HepG2 (cell line): ENCODE results near the gene BMF. TPM values are rescaled to one million over a fixed set of nuclear protein-coding genes. Genes with fewer than 3 reads are reported as not detected.

Experiments used
- ATAC-seq: fragments of 200-7000 bp; cut with Tn5 transposase; 3 replicates; pipeline ENCODE4 v1.9.1; 2020; ENCODE audit warnings: mild to moderate bottlenecking, moderate library complexity
- BruUV-seq: library from RNA; stranded (reverse); fragments of 400-500 nt; replicated peaks from 2 replicates; lab custom pipeline; 2021; lab: Mats Ljungman, UMichigan
- CTCF ChIA-PET: fragments of 300-600 bp; formaldehyde crosslinking; extraction: SDS; loops from one replicate; lab custom pipeline; 2021; ENCODE audit warnings: low total read pairs, inconsistent platforms, low intra/inter-chr PET ratio; lab: Yijun Ruan, JAX
- POLR2A ChIA-PET: fragments of 350-600 bp; sonication (Branson Sonifier 250); formaldehyde crosslinking; loops from one replicate; lab custom pipeline; 2020; ENCODE audit warnings: antibody characterized with exemption, inconsistent platforms; lab: Yijun Ruan, JAX
- DNase-seq: peaks from one replicate; pipeline ENCODE4 v3.0.0-alpha.2; 2015; ENCODE audit warnings: low spot score
- FAIRE-seq: peaks from 3 replicates; lab custom pipeline; 2011; peaks lifted over from hg19 to GRCh38; lab: Jason Lieb, UNC
- H2AFZ ChIP-seq: one replicate; pipeline ENCODE4 v1.6.1; 2011; ENCODE audit warnings: low read length, inconsistent platforms
- H3K27ac ChIP-seq: fragments of 300-600 bp; 3 replicates; pipeline ENCODE4 v1.8.0; 2011; ENCODE audit warnings: mixed run types, mild to moderate bottlenecking, mixed read lengths, low read length, inconsistent platforms; ENCODE audit not compliant: insufficient read depth; ENCODE audit errors: extremely low read length
- H3K27me3 ChIP-seq, 2 experiments: fragments of 200-600 bp in 1 of 2; 2 replicates in 1 of 2; 3 replicates in 1 of 2; pipeline versions ENCODE4 v1.6.0 to v1.8.0; 2011; ENCODE audit warnings: low read length in 2 of 2, mild to moderate bottlenecking in 2 of 2, moderate library complexity in 2 of 2, inconsistent platforms in 1 of 2; ENCODE audit not compliant: insufficient read depth in 2 of 2, control insufficient read depth in 1 of 2
- H3K36me3 ChIP-seq, 2 experiments: fragments of 200-600 bp in 1 of 2; replicated peaks in 1 of 2; 2 replicates in 1 of 2; 3 replicates in 1 of 2; pipeline versions ENCODE4 v1.5.1 to v1.8.0; 2011; ENCODE audit warnings: low read length in 2 of 2, inconsistent platforms in 1 of 2; ENCODE audit not compliant: insufficient read depth in 2 of 2, control insufficient read depth in 1 of 2
- H3K4me1 ChIP-seq: 2 replicates; pipeline ENCODE4 v1.5.1; 2012; ENCODE audit warnings: low read length, inconsistent platforms; ENCODE audit not compliant: insufficient read depth
- H3K4me2 ChIP-seq: 2 replicates; pipeline ENCODE4 v1.6.0; 2011; ENCODE audit warnings: low read depth, low read length, inconsistent platforms
- H3K4me3 ChIP-seq, 3 experiments: fragments of 200-600 bp in 1 of 3; sonication (generic), shearing (Covaris generic) in 1 of 3; replicated peaks in 1 of 3; 2 replicates each; pipeline ENCODE4 v1.5.1; 2011 to 2016; ENCODE audit warnings: low read length in 3 of 3, inconsistent platforms in 2 of 3, low read depth in 2 of 3, mild to moderate bottlenecking in 2 of 3, control low read depth in 1 of 3, mixed read lengths in 1 of 3; ENCODE audit not compliant: insufficient read depth in 1 of 3
- H3K79me2 ChIP-seq: one replicate; pipeline ENCODE4 v1.6.1; 2011; ENCODE audit warnings: low read length, inconsistent platforms; ENCODE audit not compliant: insufficient read depth
- H3K9ac ChIP-seq: 2 replicates; pipeline ENCODE4 v1.6.0; 2011; ENCODE audit warnings: mild to moderate bottlenecking, low read depth, low read length, inconsistent platforms; ENCODE audit not compliant: insufficient read depth
- H3K9me3 ChIP-seq: 2 replicates; pipeline ENCODE4 v1.5.1; 2012; ENCODE audit warnings: mild to moderate bottlenecking, low read length
- H4K20me1 ChIP-seq: 2 replicates; pipeline ENCODE4 v1.6.0; 2011; ENCODE audit warnings: inconsistent platforms, mild to moderate bottlenecking, low read length, moderate library complexity; ENCODE audit not compliant: insufficient read depth
- ARNTL ChIP-seq: sonication (generic); formaldehyde crosslinking; IDR thresholded peaks from 2 replicates; pipeline ENCODE4 v1.4.0; 2020; ENCODE audit warnings: mild to moderate bottlenecking, missing genetic modification reagents
- ASH2L ChIP-seq: fragments of 300-600, 200-600 bp; sonication (generic); IDR thresholded peaks from 2 replicates; pipeline ENCODE4 v1.7.0; 2017; ENCODE audit warnings: low read depth, mild to moderate bottlenecking, moderate library complexity, mixed read lengths, low read length; ENCODE audit not compliant: insufficient read length
- DPF2 ChIP-seq: sonication (generic); formaldehyde crosslinking; IDR thresholded peaks from 2 replicates; pipeline ENCODE4 v1.4.0; 2020; ENCODE audit warnings: mild to moderate bottlenecking, low read depth, missing genetic modification reagents, borderline replicate concordance
- ETV6 ChIP-seq: sonication (generic); formaldehyde crosslinking; conservative IDR thresholded peaks from 2 replicates; pipeline ENCODE4 v1.4.0; 2020; ENCODE audit warnings: missing genetic modification reagents
- HDAC1 ChIP-seq: sonication (generic); formaldehyde crosslinking; IDR thresholded peaks from 2 replicates; pipeline ENCODE4 v1.5.1; 2020; ENCODE audit warnings: mild to moderate bottlenecking, missing genetic modification reagents
- HDAC6 ChIP-seq: fragments of 200-600 bp; sonication (generic); IDR thresholded peaks from 2 replicates; pipeline ENCODE4 v1.7.0; 2017; ENCODE audit warnings: mild to moderate bottlenecking, antibody characterized with exemption, low read length, low read depth
- MEIS1 ChIP-seq: sonication (generic); formaldehyde crosslinking; IDR thresholded peaks from 2 replicates; pipeline ENCODE4 v1.9.0; 2021; ENCODE audit warnings: mild to moderate bottlenecking, missing genetic modification reagents, moderate library complexity, borderline replicate concordance
- NFE2L2 ChIP-seq: fragments of 150-350 bp; IDR thresholded peaks from 2 replicates; pipeline ENCODE4 v1.6.1; 2014; ENCODE audit warnings: low read length
- NR2F6 ChIP-seq, 2 experiments: IDR thresholded peaks; 2 replicates each; pipeline ENCODE4 v1.6.1; 2016; ENCODE audit warnings: antibody characterized with exemption in 1 of 2, mild to moderate bottlenecking in 1 of 2
- RORA ChIP-seq: sonication (generic); formaldehyde crosslinking; IDR thresholded peaks from 2 replicates; pipeline ENCODE4 v1.5.0; 2020; ENCODE audit warnings: mild to moderate bottlenecking, missing genetic modification reagents, moderate library complexity
- SP5 ChIP-seq: IDR thresholded peaks from 2 replicates; pipeline ENCODE4 v1.6.1; 2016; ENCODE audit warnings: low read depth, borderline replicate concordance
- THAP11 ChIP-seq: IDR thresholded peaks from 2 replicates; pipeline ENCODE4 v1.6.1; 2016; ENCODE audit warnings: missing biosample characterization, missing genetic modification reagents
- ZFP41 ChIP-seq: sonication (generic); formaldehyde crosslinking; IDR thresholded peaks from 2 replicates; pipeline ENCODE4 v1.4.0; 2020; ENCODE audit warnings: mild to moderate bottlenecking, missing genetic modification reagents, borderline replicate concordance
- ZMYM4 ChIP-seq: sonication (generic); formaldehyde crosslinking; IDR thresholded peaks from 2 replicates; pipeline ENCODE4 v1.8.1; 2023; ENCODE audit warnings: mild to moderate bottlenecking, missing genetic modification reagents
- ZNF205 ChIP-seq: IDR thresholded peaks from 2 replicates; pipeline ENCODE4 v1.6.1; 2018; ENCODE audit warnings: missing biosample characterization, missing genetic modification reagents
- ZNF652 ChIP-seq: IDR thresholded peaks from 2 replicates; pipeline ENCODE4 v1.6.1; 2016; ENCODE audit warnings: low read depth, borderline replicate concordance
- WGBS: methylation state at CpG from one replicate; pipeline ENCODE4 v1.1.6; 2017; ENCODE audit warnings: low lambda C conversion rate; 5-methylcytosine and 5-hydroxymethylcytosine counted together
- in situ Hi-C: cut with HindIII; loops from 2 replicates; pipeline ENCODE4 v1.10.0; 2017; ENCODE audit warnings: low pct_unique_long_range_greater_than_20kb; ENCODE audit not compliant: extremely low pct_ligation_motif_present
- intact Hi-C: fragments of 100-400 bp; cut with micrococcal nuclease; formaldehyde crosslinking; loops from one replicate; pipeline ENCODE4 v1.10.0; 2022; ENCODE audit not compliant: unreplicated experiment
- polyA plus RNA-seq, 8 experiments: library from polyadenylated mRNA; depleted of rRNA in 3 of 8; stranded (reverse) in 7 of 8; unstranded in 1 of 8; fragments of >200 nt; fragmentation: Illumina TruSeq in 4 of 8; extraction: Trizol in 4 of 8; gene quantifications; 2 replicates each; pipeline versions ENCODE4 v1.2.1 to v1.2.3, GENCODE V29; 2011 to 2016; ENCODE audit warnings: low read depth in 4 of 8, missing spikeins in 1 of 8, mixed read lengths in 1 of 8; ENCODE audit not compliant: insufficient read depth in 1 of 8
- total RNA-seq, 5 experiments: library from RNA; depleted of rRNA; stranded (reverse); fragments of >200 nt; fragmentation: Illumina TruSeq; extraction: Trizol; gene quantifications; 2 replicates each; pipeline ENCODE4 v1.2.3, GENCODE V29; 2016; ENCODE audit warnings: low read depth in 1 of 5
- TF ChIP-seq, protein P1 (sequence below): sonication (generic); formaldehyde crosslinking; IDR thresholded peaks from 2 replicates; pipeline ENCODE4 v1.5.0; 2020; ENCODE audit warnings: missing genetic modification reagents
- TF ChIP-seq, protein P2 (sequence below): sonication (generic); formaldehyde crosslinking; conservative IDR thresholded peaks from 2 replicates; pipeline ENCODE4 v1.4.0; 2020; ENCODE audit warnings: missing genetic modification reagents
- TF ChIP-seq, protein P3 (sequence below): sonication (generic); formaldehyde crosslinking; IDR thresholded peaks from 2 replicates; pipeline ENCODE4 v1.8.1; 2023; ENCODE audit warnings: mild to moderate bottlenecking, missing genetic modification reagents

Gene BMF
- total and polyA plus RNA-seq, 2 of the 13 experiments (the other 11 are each of a cell fraction or from before 2014, with no cell fraction given), result 8.7 to 15.9 TPM

- no TSS peak for BruUV-seq
- Histone ChIP-seq H2AFZ (no peak overlapping the region), H4K20me1 (no peaks in the 10 kb centered on the region), H3K4me3 (peak overlapping the region; percentile 23 to 61 (median 34); a peak in 4 of 6 replicates), H3K4me1 (peaks cover 99% of the 10 kb centered on the region), H3K27ac (peak overlapping the region; percentile 86), H3K4me2 (peak overlapping the region; percentile 77), H3K79me2 (no peaks in the 10 kb centered on the region), H3K36me3 (peaks cover 0 to 9% of the 10 kb centered on the region in 2 experiments; a peak in 3 of 5 replicates), H3K27me3 (no peaks in the 10 kb centered on the region), H3K9ac (peak overlapping the region; percentile 70), H3K9me3 (no peaks in the 10 kb centered on the region)
- POLR2A ChIA-PET, result interaction anchor here (0.8 to 15.1 kb wide), 7 partner anchors 9 to 90 kb away, joined by 3 to 371 read pairs (median 5); partner anchors contain the start of gene BMF
- CTCF ChIA-PET, result no interaction called here
- intact Hi-C loops (loop anchor here (2.0 kb wide), 1 partner anchor 16 kb away; the partner anchor contains the start of gene BMF), in situ Hi-C loops (no loop called here)
- FAIRE-seq, result peak; percentile 78
- DNase-seq, result peak; percentile 84
- peak; percentile 66 for ATAC-seq
- 1% methylated on average over 9 of the region's 11 CpGs for WGBS
- TF ChIP-seq ASH2L (peak; percentile 72), HDAC6 (no peak), HDAC1 (CRISPR knock-in tag) (peak; percentile 82), ZNF205 (peak; percentile 66; the same call in 1 of the 2 replicates), DPF2 (CRISPR knock-in tag) (peak; percentile 49; the same call in 1 of the 2 replicates), MEIS1 (CRISPR knock-in tag) (peak; percentile 54; the same call in 1 of the 2 replicates), ARNTL (CRISPR knock-in tag) (0 out of 2 replicates have a peak, but pooled peaks have one; percentile 70), SP5 (CRISPR knock-in tag) (peak; percentile 35; the same call in 1 of the 2 replicates), ZFP41 (no peak), ETV6 (CRISPR knock-in tag) (no peak), ZMYM4 (CRISPR knock-in tag) (no peak), ZNF652 (CRISPR knock-in tag) (peak; percentile 79; the same call in 1 of the 2 replicates), THAP11 (CRISPR knock-in tag) (peak; percentile 42; the same call in 1 of the 2 replicates), NFE2L2 (no peak), NR2F6 (IDR thresholded peaks at IDR 0.05) (peak; percentile 94), NR2F6 (CRISPR knock-in tag; IDR thresholded peaks at IDR 0.05) (peak; percentile 84), RORA (CRISPR knock-in tag) (no peak)
- TF ChIP-seq, protein P1, sequence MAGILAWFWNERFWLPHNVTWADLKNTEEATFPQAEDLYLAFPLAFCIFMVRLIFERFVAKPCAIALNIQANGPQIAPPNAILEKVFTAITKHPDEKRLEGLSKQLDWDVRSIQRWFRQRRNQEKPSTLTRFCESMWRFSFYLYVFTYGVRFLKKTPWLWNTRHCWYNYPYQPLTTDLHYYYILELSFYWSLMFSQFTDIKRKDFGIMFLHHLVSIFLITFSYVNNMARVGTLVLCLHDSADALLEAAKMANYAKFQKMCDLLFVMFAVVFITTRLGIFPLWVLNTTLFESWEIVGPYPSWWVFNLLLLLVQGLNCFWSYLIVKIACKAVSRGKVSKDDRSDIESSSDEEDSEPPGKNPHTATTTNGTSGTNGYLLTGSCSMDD (CRISPR knock-in tag), result no peak
- TF ChIP-seq, protein P2, sequence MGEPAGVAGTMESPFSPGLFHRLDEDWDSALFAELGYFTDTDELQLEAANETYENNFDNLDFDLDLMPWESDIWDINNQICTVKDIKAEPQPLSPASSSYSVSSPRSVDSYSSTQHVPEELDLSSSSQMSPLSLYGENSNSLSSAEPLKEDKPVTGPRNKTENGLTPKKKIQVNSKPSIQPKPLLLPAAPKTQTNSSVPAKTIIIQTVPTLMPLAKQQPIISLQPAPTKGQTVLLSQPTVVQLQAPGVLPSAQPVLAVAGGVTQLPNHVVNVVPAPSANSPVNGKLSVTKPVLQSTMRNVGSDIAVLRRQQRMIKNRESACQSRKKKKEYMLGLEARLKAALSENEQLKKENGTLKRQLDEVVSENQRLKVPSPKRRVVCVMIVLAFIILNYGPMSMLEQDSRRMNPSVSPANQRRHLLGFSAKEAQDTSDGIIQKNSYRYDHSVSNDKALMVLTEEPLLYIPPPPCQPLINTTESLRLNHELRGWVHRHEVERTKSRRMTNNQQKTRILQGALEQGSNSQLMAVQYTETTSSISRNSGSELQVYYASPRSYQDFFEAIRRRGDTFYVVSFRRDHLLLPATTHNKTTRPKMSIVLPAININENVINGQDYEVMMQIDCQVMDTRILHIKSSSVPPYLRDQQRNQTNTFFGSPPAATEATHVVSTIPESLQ (CRISPR knock-in tag), result no peak
- TF ChIP-seq, protein P3, sequence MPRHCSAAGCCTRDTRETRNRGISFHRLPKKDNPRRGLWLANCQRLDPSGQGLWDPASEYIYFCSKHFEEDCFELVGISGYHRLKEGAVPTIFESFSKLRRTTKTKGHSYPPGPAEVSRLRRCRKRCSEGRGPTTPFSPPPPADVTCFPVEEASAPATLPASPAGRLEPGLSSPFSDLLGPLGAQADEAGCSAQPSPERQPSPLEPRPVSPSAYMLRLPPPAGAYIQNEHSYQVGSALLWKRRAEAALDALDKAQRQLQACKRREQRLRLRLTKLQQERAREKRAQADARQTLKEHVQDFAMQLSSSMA (CRISPR knock-in tag), result no peak
Observed at GRCh38 chr15:40092256-40092978, 16.3 kb downstream of the BMF start.
